ENCODE measurements around the gene ODAD4.

DNA sequence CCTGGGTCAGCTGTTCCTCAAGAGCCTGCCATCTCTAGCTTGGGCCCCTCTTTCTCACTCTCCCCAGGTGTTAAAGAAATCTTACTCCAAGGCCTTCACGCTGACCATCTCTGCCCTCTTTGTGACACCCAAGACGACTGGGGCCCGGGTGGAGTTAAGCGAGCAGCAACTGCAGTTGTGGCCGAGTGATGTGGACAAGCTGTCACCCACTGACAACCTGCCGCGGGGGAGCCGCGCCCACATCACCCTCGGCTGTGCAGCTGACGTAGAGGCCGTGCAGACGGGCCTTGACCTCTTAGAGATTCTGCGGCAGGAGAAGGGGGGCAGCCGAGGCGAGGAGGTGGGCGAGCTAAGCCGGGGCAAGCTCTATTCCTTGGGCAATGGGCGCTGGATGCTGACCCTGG lies 43.0 kb downstream of the ODAD4 start:
- TF ChIP-seq, protein P1, sequence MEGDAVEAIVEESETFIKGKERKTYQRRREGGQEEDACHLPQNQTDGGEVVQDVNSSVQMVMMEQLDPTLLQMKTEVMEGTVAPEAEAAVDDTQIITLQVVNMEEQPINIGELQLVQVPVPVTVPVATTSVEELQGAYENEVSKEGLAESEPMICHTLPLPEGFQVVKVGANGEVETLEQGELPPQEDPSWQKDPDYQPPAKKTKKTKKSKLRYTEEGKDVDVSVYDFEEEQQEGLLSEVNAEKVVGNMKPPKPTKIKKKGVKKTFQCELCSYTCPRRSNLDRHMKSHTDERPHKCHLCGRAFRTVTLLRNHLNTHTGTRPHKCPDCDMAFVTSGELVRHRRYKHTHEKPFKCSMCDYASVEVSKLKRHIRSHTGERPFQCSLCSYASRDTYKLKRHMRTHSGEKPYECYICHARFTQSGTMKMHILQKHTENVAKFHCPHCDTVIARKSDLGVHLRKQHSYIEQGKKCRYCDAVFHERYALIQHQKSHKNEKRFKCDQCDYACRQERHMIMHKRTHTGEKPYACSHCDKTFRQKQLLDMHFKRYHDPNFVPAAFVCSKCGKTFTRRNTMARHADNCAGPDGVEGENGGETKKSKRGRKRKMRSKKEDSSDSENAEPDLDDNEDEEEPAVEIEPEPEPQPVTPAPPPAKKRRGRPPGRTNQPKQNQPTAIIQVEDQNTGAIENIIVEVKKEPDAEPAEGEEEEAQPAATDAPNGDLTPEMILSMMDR (conservative IDR thresholded peaks at IDR 0.05; ENCODE audit: low read length), result no peak
- TF ChIP-seq EZH2phosphoT487 (IDR thresholded peaks at IDR 0.05; ENCODE audit: borderline replicate concordance), result no peak

All from Loucy (cell line).